CD4-positive, alpha-beta T cell (primary cell): ENCODE measurements around the gene KCNQ2. TPM values are rescaled to one million over a fixed set of nuclear protein-coding genes. Genes with fewer than 3 reads are reported as not detected.

Source experiments
- ATAC-seq: fragments of 200-7000 bp; cut with Tn5 transposase; one replicate; pipeline ENCODE4 v1.10.0; 2022; ENCODE audit warnings: mild to moderate bottlenecking; ENCODE audit not compliant: poor library complexity
- CTCF ChIA-PET: fragments of 350-600 bp; sonication (Branson Sonifier 250); formaldehyde crosslinking; loops from one replicate; lab custom pipeline; 2021; ENCODE audit warnings: antibody characterized with exemption, inconsistent platforms; lab: Charles Lee
- POLR2A ChIA-PET: fragments of 350-600 bp; sonication (Branson Sonifier 250); formaldehyde crosslinking; loops from one replicate; lab custom pipeline; 2021; ENCODE audit warnings: antibody characterized with exemption, inconsistent platforms; lab: Charles Lee
- DNase-seq, 14 experiments: peaks; one replicate each; pipeline ENCODE4 v3.0.0-alpha.2; 2013 to 2020; ENCODE audit warnings: mixed read lengths in 2 of 14
- H3K27ac ChIP-seq, 2 donors: one replicate each; pipeline versions ENCODE4 v1.5.1 to v1.7.0; 2013; ENCODE audit warnings: low read length in 2 of 2, low read depth in 1 of 2, mild to moderate bottlenecking in 1 of 2
- H3K27me3 ChIP-seq, 2 experiments: 1 replicate in 1 of 2; 2 replicates in 1 of 2; pipeline versions ENCODE4 v1.6.1 to v1.7.0; 2013; ENCODE audit warnings: low read length in 2 of 2, control low read depth in 1 of 2, mild to moderate bottlenecking in 1 of 2, moderate library complexity in 1 of 2; ENCODE audit not compliant: insufficient read depth in 2 of 2, control insufficient read depth in 1 of 2
- H3K36me3 ChIP-seq: one replicate; pipeline ENCODE4 v1.6.1; 2013; ENCODE audit warnings: low read length, control low read depth; ENCODE audit not compliant: insufficient read depth
- H3K4me1 ChIP-seq: one replicate; pipeline ENCODE4 v1.6.1; 2013; ENCODE audit warnings: low read length, control low read depth; ENCODE audit not compliant: insufficient read depth
- H3K4me3 ChIP-seq: one replicate; pipeline ENCODE4 v1.5.1; 2013; ENCODE audit warnings: mild to moderate bottlenecking, low read length, moderate library complexity
- H3K9me3 ChIP-seq, 2 experiments: 1 replicate in 1 of 2; 2 replicates in 1 of 2; pipeline versions ENCODE4 v1.6.1 to v1.7.0; 2013; ENCODE audit warnings: low read length in 2 of 2, mild to moderate bottlenecking in 2 of 2, control low read depth in 1 of 2, moderate library complexity in 1 of 2; ENCODE audit not compliant: control insufficient read depth in 1 of 2, insufficient read depth in 1 of 2
- H3K27ac Mint-ChIP-seq: one replicate; pipeline ENCODE4 v1.8.0; 2020; ENCODE audit warnings: mixed read lengths
- H3K27me3 Mint-ChIP-seq: one replicate; pipeline ENCODE4 v1.8.0; 2021; ENCODE audit warnings: mixed read lengths
- H3K36me3 Mint-ChIP-seq: one replicate; pipeline ENCODE4 v1.8.0; 2021; ENCODE audit warnings: low read depth, mixed read lengths
- H3K4me1 Mint-ChIP-seq: one replicate; pipeline ENCODE4 v1.8.0; 2021; ENCODE audit warnings: low read depth, mixed read lengths
- H3K4me3 Mint-ChIP-seq: one replicate; pipeline ENCODE4 v1.8.0; 2020; ENCODE audit warnings: mild to moderate bottlenecking, mixed read lengths
- H3K9me3 Mint-ChIP-seq: one replicate; pipeline ENCODE4 v1.8.0; 2020; ENCODE audit warnings: mixed read lengths
- intact Hi-C, 2 experiments: fragments of 100-400 bp; cut with DNase I in 1 of 2; cut with micrococcal nuclease in 1 of 2; formaldehyde crosslinking; loops; one replicate each; pipeline versions ENCODE4 v1.15.1 to v1.9.0; 2023 to 2025; cut with DNase I, micrococcal nuclease
- total RNA-seq, 174 experiments: library from RNA in 2 of 174; stranded (reverse) in 2 of 174; gene quantifications; one replicate each; pipeline ENCODE4 v1.2.3 and lab custom pipeline; 2021 to 2026
- TF ChIP-seq, protein P1 (sequence below): fragments of 200-600 bp; IDR thresholded peaks from one replicate; pipeline ENCODE4 v1.8.0; 2022; ENCODE audit warnings: antibody characterized with exemption, mild to moderate bottlenecking

The KCNQ2 gene
- total RNA-seq, 2 experiments from 2014 or later, result not detected

DNA sequence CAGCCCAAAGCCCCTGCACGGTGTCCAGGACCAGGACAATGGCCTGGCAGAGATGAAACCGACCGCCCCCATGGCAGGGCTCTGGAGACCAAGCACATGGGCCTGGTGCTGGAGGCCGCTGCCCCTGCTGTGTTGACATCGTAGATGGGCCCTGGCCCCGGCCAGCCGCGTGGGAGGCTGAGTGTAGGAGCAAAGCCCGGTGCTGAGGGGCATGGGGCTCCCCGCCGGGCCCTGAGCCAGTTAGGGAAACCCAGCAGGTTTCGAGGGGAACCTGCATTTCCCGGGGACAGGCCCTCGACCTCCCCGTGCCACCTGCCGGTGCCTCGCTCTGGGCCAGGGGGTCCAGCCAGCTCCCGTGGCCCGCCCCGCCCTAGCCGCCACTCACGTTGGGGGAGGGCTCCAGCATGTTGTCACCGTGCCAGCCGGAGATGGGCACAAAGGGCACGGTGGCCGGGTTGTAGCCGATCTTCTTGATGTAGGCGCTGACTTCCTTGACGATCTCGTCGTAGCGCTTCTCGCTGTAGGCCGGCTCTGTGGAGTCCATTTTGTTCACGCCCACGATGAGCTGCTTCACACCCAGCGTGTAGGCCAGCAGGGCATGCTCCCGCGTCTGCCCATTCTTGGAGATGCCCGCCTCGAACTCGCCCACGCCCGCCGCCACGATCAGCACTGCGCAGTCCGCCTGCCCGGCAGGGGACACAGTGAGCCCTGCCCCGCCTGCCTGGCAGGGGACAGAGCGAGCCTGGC is 22.1 kb upstream of the KCNQ2 start:
- ChIA-PET POLR2A (no interaction called here), CTCF (no interaction called here)
- Histone ChIP-seq H3K27ac (no peak overlapping the region), H3K4me1 (peaks cover 30% of the 10 kb centered on the region), H3K36me3 (no peaks in the 10 kb centered on the region), H3K4me3 (no peak overlapping the region), H3K27me3 (peaks cover 30% of the 10 kb centered on the region in 2 experiments), H3K9me3 (peaks cover 0 to 8% of the 10 kb centered on the region in 2 experiments)
- peaks cover 5% of the 10 kb centered on the region for H3K4me1 Mint-ChIP-seq
- DNase-seq (peak in 1 of 14 experiments; percentile 30), ATAC-seq (no peak)
- H3K9me3 Mint-ChIP-seq, result no peaks in the 10 kb centered on the region
- intact Hi-C loops, result loop anchor here in 1 of 2 experiments (5.0 kb wide), 1 partner anchor 628 kb away; no protein-coding TSS in a partner anchor
- no peaks in the 10 kb centered on the region for H3K36me3 Mint-ChIP-seq
- TF ChIP-seq, protein P1, sequence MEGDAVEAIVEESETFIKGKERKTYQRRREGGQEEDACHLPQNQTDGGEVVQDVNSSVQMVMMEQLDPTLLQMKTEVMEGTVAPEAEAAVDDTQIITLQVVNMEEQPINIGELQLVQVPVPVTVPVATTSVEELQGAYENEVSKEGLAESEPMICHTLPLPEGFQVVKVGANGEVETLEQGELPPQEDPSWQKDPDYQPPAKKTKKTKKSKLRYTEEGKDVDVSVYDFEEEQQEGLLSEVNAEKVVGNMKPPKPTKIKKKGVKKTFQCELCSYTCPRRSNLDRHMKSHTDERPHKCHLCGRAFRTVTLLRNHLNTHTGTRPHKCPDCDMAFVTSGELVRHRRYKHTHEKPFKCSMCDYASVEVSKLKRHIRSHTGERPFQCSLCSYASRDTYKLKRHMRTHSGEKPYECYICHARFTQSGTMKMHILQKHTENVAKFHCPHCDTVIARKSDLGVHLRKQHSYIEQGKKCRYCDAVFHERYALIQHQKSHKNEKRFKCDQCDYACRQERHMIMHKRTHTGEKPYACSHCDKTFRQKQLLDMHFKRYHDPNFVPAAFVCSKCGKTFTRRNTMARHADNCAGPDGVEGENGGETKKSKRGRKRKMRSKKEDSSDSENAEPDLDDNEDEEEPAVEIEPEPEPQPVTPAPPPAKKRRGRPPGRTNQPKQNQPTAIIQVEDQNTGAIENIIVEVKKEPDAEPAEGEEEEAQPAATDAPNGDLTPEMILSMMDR, result no peak
- H3K27me3 Mint-ChIP-seq, result peaks cover 32% of the 10 kb centered on the region
- no peak overlapping the region for H3K4me3 Mint-ChIP-seq
- no peak overlapping the region for H3K27ac Mint-ChIP-seq

DNA sequence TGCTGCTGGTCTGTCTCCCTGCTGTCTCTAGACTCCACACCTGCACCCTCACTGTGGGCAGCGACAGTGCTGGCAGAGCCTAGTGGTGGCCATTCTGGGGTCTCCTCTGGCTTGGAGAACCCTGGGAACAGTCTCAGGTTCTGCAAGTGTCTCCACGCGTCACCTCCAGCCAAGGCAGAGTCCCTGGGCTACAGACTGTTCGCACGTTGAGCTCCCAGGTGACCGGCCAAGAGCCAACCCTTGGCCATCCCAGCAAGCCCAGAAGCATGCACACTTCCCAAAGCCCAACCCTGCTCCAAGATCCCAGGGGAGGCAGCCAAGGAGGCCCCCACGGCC is 21.6 kb upstream of the KCNQ2 start:
- peaks cover 35% of the 10 kb centered on the region for H3K27me3 Mint-ChIP-seq
- Histone ChIP-seq H3K27ac (no peak overlapping the region), H3K4me3 (no peak overlapping the region), H3K4me1 (peaks cover 26% of the 10 kb centered on the region), H3K36me3 (no peaks in the 10 kb centered on the region), H3K9me3 (peaks cover 0 to 6% of the 10 kb centered on the region in 2 experiments), H3K27me3 (peaks cover 26 to 32% of the 10 kb centered on the region in 2 experiments)
- TF ChIP-seq, protein P1, result no peak
- H3K9me3 Mint-ChIP-seq, result no peaks in the 10 kb centered on the region
- ATAC-seq (no peak), DNase-seq (no peak)
- no peak overlapping the region for H3K27ac Mint-ChIP-seq
- ChIA-PET POLR2A (no interaction called here), CTCF (no interaction called here)
- no peaks in the 10 kb centered on the region for H3K36me3 Mint-ChIP-seq
- H3K4me3 Mint-ChIP-seq, result no peak overlapping the region
- H3K4me1 Mint-ChIP-seq, result peaks cover 5% of the 10 kb centered on the region
- intact Hi-C loops, result no loop called here

DNA sequence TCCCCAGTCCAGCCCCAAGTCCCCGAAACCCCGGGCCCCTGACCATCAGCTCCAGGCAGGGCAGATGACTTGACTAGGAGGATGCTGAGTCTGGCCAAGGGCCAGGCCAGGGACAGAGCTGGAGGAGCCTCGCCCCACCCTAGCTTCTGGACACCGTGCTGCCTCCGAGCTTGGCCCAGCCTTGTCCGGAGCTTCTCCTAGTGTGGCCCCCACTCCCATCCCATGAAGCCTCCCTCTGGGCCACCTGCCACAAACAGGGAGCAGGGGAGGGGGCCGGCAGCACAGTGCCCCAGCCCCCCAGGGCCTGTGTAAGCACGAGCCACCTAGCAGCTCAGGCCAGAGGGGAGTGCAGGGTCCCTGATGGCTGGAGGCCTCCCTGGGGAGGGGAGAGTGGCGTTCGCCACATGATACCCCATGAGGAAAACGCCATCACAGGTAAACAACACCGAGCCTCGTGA is 21.1 kb upstream of the KCNQ2 start:
- Mint-ChIP-seq H3K27me3 (peaks cover 35% of the 10 kb centered on the region), H3K27ac (no peak overlapping the region), H3K4me3 (no peak overlapping the region), H3K36me3 (no peaks in the 10 kb centered on the region), H3K4me1 (peaks cover 5% of the 10 kb centered on the region), H3K9me3 (no peaks in the 10 kb centered on the region)
- DNase-seq (no peak), ATAC-seq (no peak)
- H3K9me3 ChIP-seq, result peaks cover 0 to 11% of the 10 kb centered on the region in 2 experiments
- no peak overlapping the region for H3K4me3 ChIP-seq
- H3K27ac ChIP-seq, result no peak overlapping the region
- peaks cover 31 to 36% of the 10 kb centered on the region in 2 experiments for H3K27me3 ChIP-seq
- TF ChIP-seq, protein P1, result no peak
- CTCF ChIA-PET, result no interaction called here
- POLR2A ChIA-PET, result no interaction called here
- no peaks in the 10 kb centered on the region for H3K36me3 ChIP-seq
- peaks cover 23% of the 10 kb centered on the region for H3K4me1 ChIP-seq
- intact Hi-C loops, result no loop called here
